ENCODE results near the gene SHB. TPM values are rescaled to one million over a fixed set of nuclear protein-coding genes. Genes with fewer than 3 reads are reported as not detected.

The SHB gene
- total and polyA plus RNA-seq, 8 donors: 3.5 to 37.7 (median 8.5) TPM

DNA sequence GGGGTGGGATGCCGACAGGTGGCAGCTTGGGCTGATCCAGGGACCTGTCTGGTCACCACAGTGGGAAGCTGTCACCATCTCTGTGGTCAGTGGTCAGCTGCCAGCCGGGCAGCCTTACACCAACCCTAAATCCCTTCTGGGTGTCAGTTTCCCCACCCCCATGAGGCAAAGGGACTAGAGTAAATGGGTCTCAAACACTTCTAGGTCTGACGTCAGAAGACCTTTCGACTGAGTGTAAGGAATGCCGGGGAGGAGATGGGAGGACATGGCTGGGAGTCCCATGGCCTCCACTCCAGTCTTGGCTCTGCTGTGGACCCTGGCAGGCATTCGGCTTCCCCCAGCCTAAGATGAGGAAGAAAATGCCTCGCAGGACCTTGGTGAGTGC lies 124.8 kb downstream of the SHB start:
- TF ChIP-seq EP300 (IDR thresholded peaks at IDR 0.05): no peak
- TF ChIP-seq CTCF (IDR thresholded peaks at IDR 0.05): no peak
- no peak for TF ChIP-seq POLR2A (IDR thresholded peaks at IDR 0.05)
- no peak for TF ChIP-seq POLR2AphosphoS5 (IDR thresholded peaks at IDR 0.05)
- H3K27me3 ChIP-seq: no peaks in the 10 kb centered on the region
- H3K36me3 ChIP-seq: peaks cover 13 to 61% (median 44%) of the 10 kb centered on the region in 4 donors
- H3K4me3 ChIP-seq: no peak overlapping the region
- no peaks in the 10 kb centered on the region for H3K9me3 ChIP-seq
- 74 to 90% (median 80%) methylated on average over 7 of the region's 7 CpGs for WGBS, 5 donors
- peak overlapping the region in 3 of 5 donors; percentile 1 to 51 (median 47) for H3K27ac ChIP-seq
- DNase-seq: no peak
- intact Hi-C loops (cut with DNase I; ENCODE audit: low total_unique reads): no loop called here
- H3K4me1 ChIP-seq: peaks cover 13 to 58% (median 23%) of the 10 kb centered on the region in 4 donors

GRCh38 chr9:37943345-37944265 lies 125.4 kb downstream of the SHB start:
- Histone ChIP-seq H3K4me3 (no peak overlapping the region), H3K36me3 (peaks cover 12 to 58% (median 40%) of the 10 kb centered on the region in 4 donors), H3K27ac (peak overlapping the region in 4 of 5 donors; percentile 1 to 51 (median 47)), H3K4me1 (peaks cover 13 to 62% (median 26%) of the 10 kb centered on the region in 4 donors), H3K9me3 (no peaks in the 10 kb centered on the region), H3K27me3 (no peaks in the 10 kb centered on the region)
- TF ChIP-seq EP300 (IDR thresholded peaks at IDR 0.05): no peak
- TF ChIP-seq CTCF (IDR thresholded peaks at IDR 0.05): no peak
- no peak for TF ChIP-seq POLR2AphosphoS5 (IDR thresholded peaks at IDR 0.05)
- TF ChIP-seq POLR2A (IDR thresholded peaks at IDR 0.05): no peak
- intact Hi-C loops (cut with DNase I; ENCODE audit: low total_unique reads): no loop called here
- WGBS, 5 donors: 43 to 57% (median 53%) methylated on average over 12 of the region's 12 CpGs
- DNase-seq: peak in 1 of 2 donors; percentile 74

DNA sequence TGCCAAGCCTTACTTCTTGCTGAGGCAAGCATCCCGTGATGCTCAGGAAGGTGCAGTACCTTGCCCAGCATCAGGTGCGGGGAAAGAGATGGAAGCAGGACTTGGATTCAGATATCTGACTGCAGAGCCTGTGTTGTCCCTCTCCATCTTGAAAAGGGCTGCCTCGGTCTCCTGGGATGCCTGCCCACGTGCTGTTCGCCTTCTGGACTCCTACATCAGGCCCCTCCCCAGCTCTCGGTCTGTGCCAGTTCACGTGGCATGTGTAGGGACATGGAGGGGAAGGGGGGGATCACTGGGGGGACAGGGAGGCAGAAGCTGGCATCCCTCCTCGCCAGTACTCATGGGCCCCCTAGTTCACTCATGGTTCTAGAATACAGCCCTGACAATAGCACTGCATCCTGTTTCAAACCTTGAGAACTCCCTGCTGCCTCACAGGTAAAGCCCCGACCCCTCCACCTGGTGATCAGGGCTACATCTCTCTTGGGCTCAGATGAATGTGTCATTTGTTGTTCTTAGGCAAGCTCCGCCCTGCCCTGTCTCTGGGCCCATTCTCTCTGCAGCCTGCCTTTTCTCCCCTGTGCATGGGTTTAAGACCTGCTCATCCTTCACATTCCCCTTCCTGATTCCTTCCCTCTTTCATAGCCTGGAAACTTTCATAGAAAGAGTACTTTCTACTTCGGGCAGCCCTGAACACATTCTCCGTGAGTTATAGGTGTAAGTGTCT lies 126.2 kb downstream of the SHB start:
- 76 to 87% (median 85%) methylated on average over 12 of the region's 12 CpGs for WGBS, 5 donors
- intact Hi-C loops (cut with DNase I; ENCODE audit: low total_unique reads): no loop called here
- DNase-seq: no peak
- Histone ChIP-seq H3K4me1 (peaks cover 14 to 61% (median 32%) of the 10 kb centered on the region in 4 donors), H3K4me3 (no peak overlapping the region), H3K27ac (peak overlapping the region in 1 of 5 donors; percentile 51), H3K36me3 (peaks cover 4 to 53% (median 33%) of the 10 kb centered on the region in 4 donors), H3K27me3 (no peaks in the 10 kb centered on the region), H3K9me3 (no peaks in the 10 kb centered on the region)
- TF ChIP-seq POLR2A (IDR thresholded peaks at IDR 0.05) (no peak), CTCF (IDR thresholded peaks at IDR 0.05) (no peak), POLR2AphosphoS5 (IDR thresholded peaks at IDR 0.05) (no peak), EP300 (IDR thresholded peaks at IDR 0.05) (no peak)

DNA sequence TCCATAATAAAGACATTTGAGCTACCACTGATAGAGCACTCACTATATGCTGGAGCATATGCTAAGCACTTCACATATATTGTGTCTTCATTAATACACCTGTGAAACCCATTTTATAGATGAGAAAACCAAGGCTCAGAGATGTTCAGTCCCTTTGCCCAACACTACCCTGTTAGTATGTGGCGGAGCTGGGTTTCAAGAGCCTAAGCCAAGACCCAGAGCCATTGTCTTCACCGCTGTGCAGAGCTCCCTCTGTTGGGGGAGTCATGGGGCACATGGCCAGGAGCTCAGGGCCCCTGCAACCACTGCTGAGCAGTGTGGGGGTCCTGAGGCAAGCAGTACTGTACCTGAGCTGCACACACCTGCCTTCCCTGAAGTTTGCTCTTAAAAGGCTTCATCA lies 127.8 kb downstream of the SHB start:
- intact Hi-C loops (cut with DNase I; ENCODE audit: low total_unique reads): no loop called here
- H3K4me1 ChIP-seq: peaks cover 14 to 58% (median 36%) of the 10 kb centered on the region in 4 donors
- no peak overlapping the region for H3K27ac ChIP-seq
- DNase-seq: no peak
- H3K4me3 ChIP-seq: no peak overlapping the region
- H3K36me3 ChIP-seq: peaks cover 0 to 38% (median 18%) of the 10 kb centered on the region in 4 donors
- H3K27me3 ChIP-seq: no peaks in the 10 kb centered on the region
- 97 to 100% (median 98%) methylated on average over 2 of the region's 2 CpGs for WGBS, 5 donors
- TF ChIP-seq POLR2A (IDR thresholded peaks at IDR 0.05): no peak
- no peaks in the 10 kb centered on the region for H3K9me3 ChIP-seq
